ENCODE results near the gene NAALADL1.

- TF ChIP-seq ZFP3 (CRISPR knock-in tag; IDR thresholded peaks at IDR 0.05): no peak
- TF ChIP-seq, protein P1, sequence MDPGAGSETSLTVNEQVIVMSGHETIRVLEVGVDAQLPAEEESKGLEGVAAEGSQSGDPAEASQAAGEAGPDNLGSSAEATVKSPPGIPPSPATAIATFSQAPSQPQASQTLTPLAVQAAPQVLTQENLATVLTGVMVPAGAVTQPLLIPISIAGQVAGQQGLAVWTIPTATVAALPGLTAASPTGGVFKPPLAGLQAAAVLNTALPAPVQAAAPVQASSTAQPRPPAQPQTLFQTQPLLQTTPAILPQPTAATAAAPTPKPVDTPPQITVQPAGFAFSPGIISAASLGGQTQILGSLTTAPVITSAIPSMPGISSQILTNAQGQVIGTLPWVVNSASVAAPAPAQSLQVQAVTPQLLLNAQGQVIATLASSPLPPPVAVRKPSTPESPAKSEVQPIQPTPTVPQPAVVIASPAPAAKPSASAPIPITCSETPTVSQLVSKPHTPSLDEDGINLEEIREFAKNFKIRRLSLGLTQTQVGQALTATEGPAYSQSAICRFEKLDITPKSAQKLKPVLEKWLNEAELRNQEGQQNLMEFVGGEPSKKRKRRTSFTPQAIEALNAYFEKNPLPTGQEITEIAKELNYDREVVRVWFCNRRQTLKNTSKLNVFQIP (CRISPR knock-in tag; IDR thresholded peaks at IDR 0.05; ENCODE audit: borderline replicate concordance, low read depth): no peak
- no peak for TF ChIP-seq ISL1 (CRISPR knock-in tag; IDR thresholded peaks at IDR 0.05)
- TF ChIP-seq PATZ1 (CRISPR knock-in tag; IDR thresholded peaks at IDR 0.05; ENCODE audit: borderline replicate concordance): no peak
- TF ChIP-seq ESRRG (CRISPR knock-in tag; IDR thresholded peaks at IDR 0.05): no peak
- no peak for TF ChIP-seq GLIS3 (CRISPR knock-in tag; IDR thresholded peaks at IDR 0.05)
- no peak for TF ChIP-seq BACH2 (CRISPR knock-in tag; IDR thresholded peaks at IDR 0.05; ENCODE audit: borderline replicate concordance)
- no peak for TF ChIP-seq RARB (CRISPR knock-in tag; IDR thresholded peaks at IDR 0.05)
- no peak for TF ChIP-seq PPARA (CRISPR knock-in tag; IDR thresholded peaks at IDR 0.05; ENCODE audit: borderline replicate concordance)
- TF ChIP-seq TCF4 (CRISPR knock-in tag; IDR thresholded peaks at IDR 0.05; ENCODE audit: borderline replicate concordance): no peak
- TF ChIP-seq, protein P2, sequence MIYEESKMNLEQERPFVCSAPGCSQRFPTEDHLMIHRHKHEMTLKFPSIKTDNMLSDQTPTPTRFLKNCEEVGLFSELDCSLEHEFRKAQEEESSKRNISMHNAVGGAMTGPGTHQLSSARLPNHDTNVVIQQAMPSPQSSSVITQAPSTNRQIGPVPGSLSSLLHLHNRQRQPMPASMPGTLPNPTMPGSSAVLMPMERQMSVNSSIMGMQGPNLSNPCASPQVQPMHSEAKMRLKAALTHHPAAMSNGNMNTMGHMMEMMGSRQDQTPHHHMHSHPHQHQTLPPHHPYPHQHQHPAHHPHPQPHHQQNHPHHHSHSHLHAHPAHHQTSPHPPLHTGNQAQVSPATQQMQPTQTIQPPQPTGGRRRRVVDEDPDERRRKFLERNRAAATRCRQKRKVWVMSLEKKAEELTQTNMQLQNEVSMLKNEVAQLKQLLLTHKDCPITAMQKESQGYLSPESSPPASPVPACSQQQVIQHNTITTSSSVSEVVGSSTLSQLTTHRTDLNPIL (CRISPR knock-in tag; IDR thresholded peaks at IDR 0.05; ENCODE audit: low read depth): no peak
These were observed 6.5 kb upstream of the NAALADL1 start for GRCh38 chr11:65064847-65065240.
